GDM1 (cell line): ENCODE data around the gene BRCA1.
"Not testable (repeated sequence)": the region's sequence is repeated elsewhere in the genome, so short reads cannot be mapped to it uniquely, and the experiment has no call there.

ENCODE experiments used
- DNase-seq: peaks from one replicate; lab custom pipeline; 2025; lab: John Stamatoyannopoulos, UW

BRCA1 gene

DNA sequence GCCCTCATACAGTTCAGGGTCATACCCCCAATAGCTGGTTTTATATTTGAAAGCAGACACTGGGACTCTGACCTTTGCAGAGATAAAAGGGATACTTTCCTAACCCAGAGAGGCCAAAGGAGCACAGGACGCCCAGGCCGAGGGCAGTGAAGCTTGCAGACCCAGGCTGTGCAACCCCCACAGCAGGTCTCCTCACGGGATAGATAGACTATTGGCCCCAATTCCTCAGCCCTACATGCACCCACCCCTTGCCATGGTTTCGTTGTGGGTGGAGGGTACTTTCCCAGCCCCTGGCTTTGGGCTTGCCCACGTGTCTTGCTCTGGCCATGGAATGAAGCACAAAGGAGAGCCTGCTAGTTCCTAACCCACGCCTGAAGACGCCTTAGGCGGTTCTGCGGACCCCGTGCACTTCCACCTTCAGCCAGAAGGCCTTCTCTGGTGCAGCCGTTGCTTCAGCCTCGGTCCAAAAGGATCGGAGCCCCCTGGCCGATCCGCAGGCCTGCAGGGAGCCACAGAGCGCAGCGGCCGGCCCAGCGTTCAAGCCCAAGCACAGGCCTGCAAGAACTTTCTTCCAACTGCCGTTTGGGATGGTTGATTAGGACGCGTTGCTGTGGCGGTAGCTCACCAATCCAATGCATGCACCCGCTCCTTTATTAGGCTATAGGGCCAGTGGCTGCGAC is 9.8 kb upstream of the BRCA1 start:
- no peak for DNase-seq

- DNase-seq = not testable (repeated sequence)
Measured at GRCh38 chr17:43133439-43133838, 8.3 kb upstream of the BRCA1 start.

- DNase-seq = no peak
Measured at GRCh38 chr17:43132117-43132516, 7.0 kb upstream of the BRCA1 start.

GRCh38 chr17:43129671-43130010 is 4.5 kb upstream of the BRCA1 start:
- no peak for DNase-seq

GRCh38 chr17:43127333-43127876 is 2.2 kb upstream of the BRCA1 start:
- DNase-seq = not testable (repeated sequence)

DNA sequence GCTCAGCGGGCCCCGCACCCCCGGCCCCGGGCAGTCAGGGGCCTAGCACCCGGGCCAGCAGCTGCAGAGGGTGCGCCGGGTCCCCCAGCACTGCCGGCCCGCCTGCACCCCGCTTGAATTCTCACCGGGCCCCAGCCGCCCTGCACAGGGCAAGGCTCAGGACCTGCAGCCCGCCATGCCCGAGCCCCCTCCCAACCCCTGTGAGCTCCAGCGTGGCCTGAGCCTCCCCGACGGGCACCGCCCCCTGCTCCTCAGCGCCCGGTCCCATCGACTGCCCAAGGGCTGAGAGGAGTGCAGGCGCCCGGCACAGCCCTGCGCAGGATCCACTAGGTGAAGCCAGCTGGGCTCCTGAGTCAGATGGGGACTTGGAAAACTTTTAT is 1.7 kb upstream of the BRCA1 start:
- no peak for DNase-seq

DNA sequence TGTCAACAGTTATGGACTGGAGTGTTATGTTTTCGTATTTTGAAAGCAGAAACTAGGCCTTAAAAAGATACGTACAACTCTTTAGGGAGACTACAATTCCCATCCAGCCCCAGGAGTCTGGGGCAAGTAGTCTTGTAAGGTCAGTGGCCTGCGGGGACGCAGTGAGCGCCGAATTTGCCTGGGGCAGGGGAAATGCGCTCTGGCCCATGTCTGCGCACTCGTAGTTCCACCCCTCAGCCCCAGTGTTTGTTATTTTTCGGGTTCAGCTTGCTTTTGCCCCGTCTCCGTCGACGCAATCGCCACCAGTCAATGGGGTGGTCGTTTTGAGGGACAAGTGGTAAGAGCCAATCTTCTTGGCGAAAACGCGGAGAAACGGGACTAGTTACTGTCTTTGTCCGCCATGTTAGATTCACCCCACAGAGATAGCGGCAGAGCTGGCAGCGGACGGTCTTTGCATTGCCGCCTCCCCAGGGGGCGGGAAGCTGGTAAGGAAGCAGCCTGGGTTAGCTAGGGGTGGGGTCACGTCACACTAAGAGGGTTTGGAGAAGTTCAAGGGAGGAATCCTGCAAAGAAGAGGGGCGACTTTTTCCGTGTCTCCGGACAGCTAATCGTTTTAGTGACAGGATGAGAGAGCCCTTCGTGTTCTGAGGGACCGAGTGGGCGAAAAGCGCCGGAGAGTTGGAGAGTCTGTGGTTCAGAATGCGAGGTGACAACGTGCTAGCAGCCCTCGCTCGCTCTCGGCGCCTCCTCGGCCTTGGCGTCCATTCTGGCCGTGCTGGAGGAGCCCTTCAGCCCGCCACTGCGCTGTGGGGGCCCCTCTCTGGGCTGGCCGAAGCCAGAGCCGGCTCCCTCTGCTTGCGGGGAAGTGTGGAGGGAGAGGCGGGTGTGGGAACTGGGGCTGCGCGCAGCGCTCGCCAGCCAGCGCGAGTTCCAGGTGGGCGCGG is 1.1 kb upstream of the BRCA1 start:
- no peak for DNase-seq

DNA sequence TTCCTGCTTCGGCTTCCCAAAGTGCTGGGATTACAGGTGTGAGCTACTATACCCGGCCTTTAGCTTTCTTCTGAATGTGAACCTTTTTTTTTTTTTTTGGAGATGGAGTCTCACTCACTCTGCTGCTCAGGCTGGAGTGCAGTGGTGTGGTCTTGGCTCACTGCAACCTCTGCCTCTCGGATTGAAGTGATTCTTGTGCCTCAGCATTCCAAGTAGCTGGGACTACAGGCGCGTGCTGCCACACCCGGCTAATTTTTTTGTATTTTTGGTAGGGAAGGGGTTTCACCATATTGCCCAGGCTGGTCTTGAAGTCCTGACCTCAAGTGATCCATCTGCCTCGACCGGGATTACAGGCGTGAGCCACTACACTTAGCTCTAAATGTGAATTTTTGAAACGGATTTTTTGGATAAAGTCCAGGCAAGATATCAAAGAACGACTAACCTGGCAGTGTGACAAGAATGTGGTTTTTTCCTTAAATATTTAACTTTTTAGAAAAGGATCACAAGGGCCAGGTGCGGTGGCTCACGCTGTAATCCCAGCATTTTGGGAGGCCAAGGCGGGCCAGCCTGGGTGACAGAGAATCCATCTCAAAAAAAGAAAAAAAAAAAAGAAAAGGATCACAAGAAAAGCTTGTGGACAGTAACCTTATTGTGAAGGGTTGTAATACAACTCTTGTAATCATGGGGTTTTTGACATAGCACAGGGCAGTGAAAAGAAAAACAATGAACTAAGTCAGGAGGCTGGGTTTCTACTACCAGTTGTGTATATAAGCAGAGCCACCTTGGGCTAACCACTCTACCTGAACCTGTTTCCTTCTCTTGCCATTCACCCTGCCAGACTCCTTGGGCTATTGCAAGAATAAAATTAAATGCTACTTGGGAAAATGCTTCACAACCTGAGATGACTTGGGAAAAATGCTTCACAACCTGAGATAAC is 6.2 kb downstream of the BRCA1 start:
- no peak for DNase-seq

- DNase-seq = no peak
Measured at GRCh38 chr17:43114151-43114552, 11.0 kb downstream of the BRCA1 start.

GRCh38 chr17:43106552-43106951 is 18.6 kb downstream of the BRCA1 start:
- no peak for DNase-seq

GRCh38 chr17:43105146-43105545 is 20.0 kb downstream of the BRCA1 start:
- no peak for DNase-seq

DNA sequence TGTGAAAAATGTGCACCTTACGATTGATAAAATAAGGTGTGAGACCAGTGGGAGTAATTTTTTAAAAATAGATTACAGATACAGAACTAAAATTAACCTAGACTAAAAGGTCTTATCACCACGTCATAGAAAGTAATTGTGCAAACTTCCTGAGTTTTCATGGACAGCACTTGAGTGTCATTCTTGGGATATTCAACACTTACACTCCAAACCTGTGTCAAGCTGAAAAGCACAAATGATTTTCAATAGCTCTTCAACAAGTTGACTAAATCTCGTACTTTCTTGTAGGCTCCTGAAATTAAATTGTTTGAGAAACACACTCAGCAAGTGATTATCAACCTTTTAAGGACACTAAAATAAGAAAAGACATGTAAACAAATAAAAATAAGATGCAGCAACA is 20.5 kb downstream of the BRCA1 start:
- no peak for DNase-seq

- DNase-seq = not testable (repeated sequence)
Measured at GRCh38 chr17:43095364-43095763, 29.8 kb downstream of the BRCA1 start.

DNA sequence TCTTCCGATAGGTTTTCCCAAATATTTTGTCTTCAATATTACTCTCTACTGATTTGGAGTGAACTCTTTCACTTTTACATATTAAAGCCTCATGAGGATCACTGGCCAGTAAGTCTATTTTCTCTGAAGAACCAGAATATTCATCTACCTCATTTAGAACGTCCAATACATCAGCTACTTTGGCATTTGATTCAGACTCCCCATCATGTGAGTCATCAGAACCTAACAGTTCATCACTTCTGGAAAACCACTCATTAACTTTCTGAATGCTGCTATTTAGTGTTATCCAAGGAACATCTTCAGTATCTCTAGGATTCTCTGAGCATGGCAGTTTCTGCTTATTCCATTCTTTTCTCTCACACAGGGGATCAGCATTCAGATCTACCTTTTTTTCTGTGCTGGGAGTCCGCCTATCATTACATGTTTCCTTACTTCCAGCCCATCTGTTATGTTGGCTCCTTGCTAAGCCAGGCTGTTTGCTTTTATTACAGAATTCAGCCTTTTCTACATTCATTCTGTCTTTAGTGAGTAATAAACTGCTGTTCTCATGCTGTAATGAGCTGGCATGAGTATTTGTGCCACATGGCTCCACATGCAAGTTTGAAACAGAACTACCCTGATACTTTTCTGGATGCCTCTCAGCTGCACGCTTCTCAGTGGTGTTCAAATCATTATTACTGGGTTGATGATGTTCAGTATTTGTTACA is 30.9 kb downstream of the BRCA1 start:
- no peak for DNase-seq

- no peak for DNase-seq
Measured at GRCh38 chr17:43092901-43093300, 32.3 kb downstream of the BRCA1 start.

GRCh38 chr17:43090022-43090421 is 35.1 kb downstream of the BRCA1 start:
- DNase-seq = no peak

DNA sequence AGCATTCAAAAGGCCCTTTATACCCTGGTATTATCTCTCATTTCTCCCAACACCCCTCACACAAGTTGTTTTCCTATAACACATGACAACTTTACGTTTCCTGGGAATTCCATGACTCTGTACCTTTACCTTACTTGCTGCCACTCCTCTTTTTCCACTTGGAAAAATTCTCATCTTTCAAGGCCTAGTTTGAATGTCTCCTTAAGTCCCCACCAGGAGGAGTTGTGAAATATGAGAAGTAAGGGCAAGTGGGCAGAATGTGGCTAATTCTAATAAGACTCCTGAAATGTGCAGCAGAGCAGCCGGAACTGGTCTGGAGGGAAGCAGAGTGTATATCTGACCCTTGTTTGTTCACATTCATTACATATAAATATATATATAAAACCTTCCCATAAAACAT is 39.7 kb downstream of the BRCA1 start:
- DNase-seq = no peak

DNA sequence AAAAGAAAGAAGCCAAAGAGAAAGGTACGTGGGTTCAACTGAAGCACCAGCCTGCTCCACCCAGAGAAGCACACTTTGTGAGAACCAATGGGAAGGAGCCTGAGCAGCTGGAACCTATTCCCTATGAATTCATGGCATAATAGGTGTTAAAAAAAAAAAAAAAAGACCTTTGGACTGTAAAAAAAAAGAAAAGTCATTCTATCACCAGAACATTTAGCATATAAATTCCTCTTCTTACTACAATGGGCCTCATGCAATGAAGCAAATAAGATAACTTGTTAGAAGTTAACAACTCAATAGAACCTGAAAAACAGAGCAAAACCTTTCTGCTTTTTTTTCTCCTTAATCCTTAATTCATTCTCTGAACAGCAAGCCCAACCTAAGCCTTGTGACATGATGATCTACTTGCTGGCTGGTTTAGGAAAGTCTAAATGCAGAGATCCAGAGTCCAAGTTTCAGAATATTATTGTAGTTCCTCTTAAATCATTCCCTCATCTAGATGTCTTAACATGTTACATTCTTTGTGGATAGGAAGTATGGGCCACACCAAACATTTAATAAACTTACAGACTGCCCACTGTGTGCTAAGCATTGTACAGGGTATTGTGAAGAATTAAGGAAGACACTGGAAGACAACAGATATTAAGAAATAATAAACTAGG is 45.4 kb downstream of the BRCA1 start:
- no peak for DNase-seq

DNA sequence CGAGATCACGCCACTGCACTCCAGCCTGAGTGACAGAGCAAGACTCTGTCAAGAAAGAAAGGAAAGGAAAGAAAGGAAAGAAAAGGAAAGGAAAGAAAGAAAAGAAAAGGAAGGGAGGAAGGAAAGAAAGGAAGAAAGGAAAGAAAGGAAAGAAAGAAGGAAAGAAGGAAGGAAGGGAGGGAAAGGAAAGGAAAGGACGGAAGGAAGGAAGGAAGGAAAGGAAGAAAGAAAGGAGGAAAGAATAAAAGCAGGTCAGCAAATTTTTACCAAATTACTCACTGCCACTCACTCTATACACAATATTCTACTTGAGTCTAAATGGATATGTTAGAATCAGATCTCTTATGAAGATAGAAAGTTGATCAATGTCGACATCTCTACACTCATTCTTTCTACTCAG is 50.3 kb downstream of the BRCA1 start:
- no peak for DNase-seq

DNA sequence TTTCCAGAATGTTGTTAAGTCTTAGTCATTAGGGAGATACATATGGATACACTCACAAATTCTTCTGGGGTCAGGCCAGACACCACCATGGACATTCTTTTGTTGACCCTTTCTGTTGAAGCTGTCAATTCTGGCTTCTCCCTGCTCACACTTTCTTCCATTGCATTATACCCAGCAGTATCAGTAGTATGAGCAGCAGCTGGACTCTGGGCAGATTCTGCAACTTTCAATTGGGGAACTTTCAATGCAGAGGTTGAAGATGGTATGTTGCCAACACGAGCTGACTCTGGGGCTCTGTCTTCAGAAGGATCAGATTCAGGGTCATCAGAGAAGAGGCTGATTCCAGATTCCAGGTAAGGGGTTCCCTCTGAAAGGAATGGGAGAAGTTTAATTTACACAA is 54.3 kb downstream of the BRCA1 start:
- no peak for DNase-seq

GRCh38 chr17:43070257-43070656 is 54.9 kb downstream of the BRCA1 start:
- DNase-seq = no peak
